Fibroblast of lung (primary cell): ENCODE measurements around the gene MAP2K5. TPM values are rescaled to one million over a fixed set of nuclear protein-coding genes. Genes with fewer than 3 reads are reported as not detected.

Experiments
- DNase-seq, 2 donors: peaks; one replicate each; pipeline versions ENCODE4 v3.0.0 to v3.0.0-alpha.2; 2010; ENCODE audit warnings: low read depth in 2 of 2
- H2AFZ ChIP-seq: 2 replicates; pipeline ENCODE4 v1.5.1; 2012; ENCODE audit warnings: low read length, control low read depth, inconsistent platforms
- H3K27ac ChIP-seq: 2 replicates; pipeline ENCODE4 v1.5.1; 2011; ENCODE audit warnings: low read length, control low read depth; ENCODE audit not compliant: insufficient read depth
- H3K27me3 ChIP-seq: 2 replicates; pipeline ENCODE4 v1.5.1; 2011; ENCODE audit warnings: mild to moderate bottlenecking, low read length; ENCODE audit not compliant: control insufficient read depth, insufficient read depth
- H3K36me3 ChIP-seq: 2 replicates; pipeline ENCODE4 v1.5.1; 2011; ENCODE audit warnings: low read length; ENCODE audit not compliant: control insufficient read depth, insufficient read depth
- H3K4me1 ChIP-seq: 2 replicates; pipeline ENCODE4 v1.5.1; 2011; ENCODE audit warnings: low read length; ENCODE audit not compliant: control insufficient read depth, insufficient read depth; ENCODE audit errors: extremely low read depth
- H3K4me2 ChIP-seq: 2 replicates; pipeline ENCODE4 v1.5.1; 2011; ENCODE audit warnings: low read length, control low read depth; ENCODE audit not compliant: insufficient read depth; ENCODE audit errors: extremely low read depth
- H3K4me3 ChIP-seq, 4 experiments: fragments of 200-600 bp in 1 of 4; sonication (generic) in 1 of 4; replicated peaks in 1 of 4; 2 replicates each; pipeline ENCODE4 v1.5.1; 2011 to 2016; ENCODE audit warnings: low read length in 4 of 4, low read depth in 3 of 4, mild to moderate bottlenecking in 3 of 4, control low read depth in 2 of 4, inconsistent platforms in 1 of 4, mixed read lengths in 1 of 4; ENCODE audit not compliant: insufficient read depth in 1 of 4; ENCODE audit errors: control extremely low read depth in 1 of 4
- H3K79me2 ChIP-seq: 2 replicates; pipeline ENCODE4 v1.5.1; 2012; ENCODE audit warnings: mild to moderate bottlenecking, low read length, inconsistent platforms; ENCODE audit not compliant: control insufficient read depth, insufficient read depth
- H3K9ac ChIP-seq: 2 replicates; pipeline ENCODE4 v1.5.1; 2011; ENCODE audit warnings: mild to moderate bottlenecking, low read length, control low read depth; ENCODE audit not compliant: insufficient read depth
- H3K9me3 ChIP-seq: 2 replicates; pipeline ENCODE4 v1.5.1; 2012; ENCODE audit warnings: low read depth, low read length; ENCODE audit not compliant: control insufficient read depth, insufficient read depth
- H4K20me1 ChIP-seq: 2 replicates; pipeline ENCODE4 v1.5.1; 2011; ENCODE audit warnings: low read length; ENCODE audit not compliant: control insufficient read depth, insufficient read depth; ENCODE audit errors: extremely low read depth
- CTCF ChIP-seq, 2 donors: IDR thresholded peaks in 1 of 2; conservative IDR thresholded peaks in 1 of 2; 1 replicate in 1 of 2; 2 replicates in 1 of 2; pipeline ENCODE4 v1.5.1; 2011 to 2012; ENCODE audit warnings: low read length in 2 of 2, control low read depth in 1 of 2, inconsistent platforms in 1 of 2, low read depth in 1 of 2, mild to moderate bottlenecking in 1 of 2
- EZH2 ChIP-seq: IDR thresholded peaks from 2 replicates; pipeline ENCODE4 v1.5.1; 2012; ENCODE audit warnings: low read length, control low read depth, mild to moderate bottlenecking; ENCODE audit errors: missing control alignments
- polyA plus RNA-seq, 2 donors: library from polyadenylated mRNA; depleted of rRNA in 1 of 2; stranded (reverse) in 1 of 2; unstranded in 1 of 2; fragments of >200 nt; gene quantifications; 2 replicates each; pipeline ENCODE4 v1.2.1, GENCODE V29; 2011 to 2012; ENCODE audit warnings: missing spikeins in 1 of 2
- total RNA-seq: library from RNA; depleted of rRNA; stranded (reverse); fragments of >200 nt; gene quantifications from 2 replicates; pipeline ENCODE4 v1.2.1, GENCODE V29; 2014

The MAP2K5 gene
- total and polyA plus RNA-seq, 2 donors (not counting 1 experiment from before 2014, with no cell fraction given), result 5.7 to 10.2 TPM

- Histone ChIP-seq H3K4me1 (no peaks in the 10 kb centered on the region), H3K4me3 (no peak overlapping the region), H3K27me3 (no peaks in the 10 kb centered on the region), H3K27ac (no peak overlapping the region), H3K9me3 (no peaks in the 10 kb centered on the region), H3K36me3 (no peaks in the 10 kb centered on the region), H2AFZ (no peak overlapping the region), H3K4me2 (no peak overlapping the region), H4K20me1 (no peaks in the 10 kb centered on the region), H3K79me2 (no peaks in the 10 kb centered on the region), H3K9ac (no peak overlapping the region)
- DNase-seq, result no peak
- TF ChIP-seq CTCF (conservative IDR thresholded peaks at IDR 0.05 in 1 of 2, IDR thresholded peaks at IDR 0.05 in 1 of 2; ENCODE audit: low read depth in 1 of 2, low read length in 2 of 2) (no peak), EZH2 (no peak)
Measured at GRCh38 chr15:67652586-67652985, 110.1 kb downstream of the MAP2K5 start.

- Histone ChIP-seq H3K9ac (no peak overlapping the region), H3K36me3 (no peaks in the 10 kb centered on the region), H3K9me3 (no peaks in the 10 kb centered on the region), H3K4me2 (no peak overlapping the region), H3K4me3 (no peak overlapping the region), H3K79me2 (no peaks in the 10 kb centered on the region), H4K20me1 (no peaks in the 10 kb centered on the region), H3K27ac (no peak overlapping the region), H3K27me3 (no peaks in the 10 kb centered on the region), H2AFZ (no peak overlapping the region), H3K4me1 (no peaks in the 10 kb centered on the region)
- TF ChIP-seq CTCF (conservative IDR thresholded peaks at IDR 0.05 in 1 of 2, IDR thresholded peaks at IDR 0.05 in 1 of 2; ENCODE audit: low read depth in 1 of 2, low read length in 2 of 2), result no peak
- no peak for TF ChIP-seq EZH2
- DNase-seq, result no peak
Measured at GRCh38 chr15:67660446-67660845, 117.9 kb downstream of the MAP2K5 start.

- no peak for DNase-seq
- Histone ChIP-seq H3K36me3 (no peaks in the 10 kb centered on the region), H3K27me3 (no peaks in the 10 kb centered on the region), H3K9ac (no peak overlapping the region), H3K4me1 (no peaks in the 10 kb centered on the region), H3K79me2 (no peaks in the 10 kb centered on the region), H3K4me2 (no peak overlapping the region), H3K9me3 (no peaks in the 10 kb centered on the region), H2AFZ (no peak overlapping the region), H3K4me3 (no peak overlapping the region), H4K20me1 (no peaks in the 10 kb centered on the region), H3K27ac (no peak overlapping the region)
- no peak for TF ChIP-seq CTCF (conservative IDR thresholded peaks at IDR 0.05 in 1 of 2, IDR thresholded peaks at IDR 0.05 in 1 of 2; ENCODE audit: low read depth in 1 of 2, low read length in 2 of 2)
- TF ChIP-seq EZH2, result no peak
Measured at GRCh38 chr15:67660874-67661606, 118.5 kb downstream of the MAP2K5 start.
